Measurements from ENCODE around the gene TRA2A. TPM values are rescaled to one million over a fixed set of nuclear protein-coding genes. Genes with fewer than 3 reads are reported as not detected.

Gene TRA2A
- total and polyA plus RNA-seq, 2 of the 13 experiments (the other 11 are each of a cell fraction or from before 2014, with no cell fraction given), result 39.1 to 41.6 TPM

GRCh38 chr7:23469150-23469960 is 62.4 kb downstream of the TRA2A start (continued):
- TF ChIP-seq ZNF687 (CRISPR knock-in tag; IDR thresholded peaks at IDR 0.05) (peak; percentile 59), HOXA9 (CRISPR knock-in tag; IDR thresholded peaks at IDR 0.05; ENCODE audit: borderline replicate concordance) (0 out of 2 replicates have a peak, but pooled peaks have one; percentile 45), NCOA2 (CRISPR knock-in tag; IDR thresholded peaks at IDR 0.05) (no peak), ZNF235 (CRISPR knock-in tag; IDR thresholded peaks at IDR 0.05; ENCODE audit: borderline replicate concordance) (0 out of 2 replicates have a peak, but pooled peaks have one; percentile 45), MXD4 (CRISPR knock-in tag; IDR thresholded peaks at IDR 0.05) (0 out of 2 replicates have a peak, but pooled peaks have one; percentile 7), SRSF9 (IDR thresholded peaks at IDR 0.05; ENCODE audit: borderline replicate concordance, insufficient read depth, low read depth, low read length, poor library complexity, severe bottlenecking) (no peak), NR2F1 (CRISPR knock-in tag; IDR thresholded peaks at IDR 0.05) (no peak), ZNF672 (CRISPR knock-in tag; IDR thresholded peaks at IDR 0.05) (no peak), ZBTB1 (CRISPR knock-in tag; IDR thresholded peaks at IDR 0.05; ENCODE audit: borderline replicate concordance) (no peak)
- TF ChIP-seq, protein P1, sequence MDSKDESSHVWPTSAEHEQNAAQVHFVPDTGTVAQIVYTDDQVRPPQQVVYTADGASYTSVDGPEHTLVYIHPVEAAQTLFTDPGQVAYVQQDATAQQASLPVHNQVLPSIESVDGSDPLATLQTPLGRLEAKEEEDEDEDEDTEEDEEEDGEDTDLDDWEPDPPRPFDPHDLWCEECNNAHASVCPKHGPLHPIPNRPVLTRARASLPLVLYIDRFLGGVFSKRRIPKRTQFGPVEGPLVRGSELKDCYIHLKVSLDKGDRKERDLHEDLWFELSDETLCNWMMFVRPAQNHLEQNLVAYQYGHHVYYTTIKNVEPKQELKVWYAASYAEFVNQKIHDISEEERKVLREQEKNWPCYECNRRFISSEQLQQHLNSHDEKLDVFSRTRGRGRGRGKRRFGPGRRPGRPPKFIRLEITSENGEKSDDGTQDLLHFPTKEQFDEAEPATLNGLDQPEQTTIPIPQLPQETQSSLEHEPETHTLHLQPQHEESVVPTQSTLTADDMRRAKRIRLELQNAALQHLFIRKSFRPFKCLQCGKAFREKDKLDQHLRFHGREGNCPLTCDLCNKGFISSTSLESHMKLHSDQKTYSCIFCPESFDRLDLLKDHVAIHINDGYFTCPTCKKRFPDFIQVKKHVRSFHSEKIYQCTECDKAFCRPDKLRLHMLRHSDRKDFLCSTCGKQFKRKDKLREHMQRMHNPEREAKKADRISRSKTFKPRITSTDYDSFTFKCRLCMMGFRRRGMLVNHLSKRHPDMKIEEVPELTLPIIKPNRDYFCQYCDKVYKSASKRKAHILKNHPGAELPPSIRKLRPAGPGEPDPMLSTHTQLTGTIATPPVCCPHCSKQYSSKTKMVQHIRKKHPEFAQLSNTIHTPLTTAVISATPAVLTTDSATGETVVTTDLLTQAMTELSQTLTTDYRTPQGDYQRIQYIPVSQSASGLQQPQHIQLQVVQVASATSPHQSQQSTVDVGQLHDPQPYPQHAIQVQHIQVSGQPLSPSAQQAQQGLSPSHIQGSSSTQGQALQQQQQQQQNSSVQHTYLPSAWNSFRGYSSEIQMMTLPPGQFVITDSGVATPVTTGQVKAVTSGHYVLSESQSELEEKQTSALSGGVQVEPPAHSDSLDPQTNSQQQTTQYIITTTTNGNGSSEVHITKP (CRISPR knock-in tag; IDR thresholded peaks at IDR 0.05; ENCODE audit: low read depth), result no peak
- TF ChIP-seq, protein P2, sequence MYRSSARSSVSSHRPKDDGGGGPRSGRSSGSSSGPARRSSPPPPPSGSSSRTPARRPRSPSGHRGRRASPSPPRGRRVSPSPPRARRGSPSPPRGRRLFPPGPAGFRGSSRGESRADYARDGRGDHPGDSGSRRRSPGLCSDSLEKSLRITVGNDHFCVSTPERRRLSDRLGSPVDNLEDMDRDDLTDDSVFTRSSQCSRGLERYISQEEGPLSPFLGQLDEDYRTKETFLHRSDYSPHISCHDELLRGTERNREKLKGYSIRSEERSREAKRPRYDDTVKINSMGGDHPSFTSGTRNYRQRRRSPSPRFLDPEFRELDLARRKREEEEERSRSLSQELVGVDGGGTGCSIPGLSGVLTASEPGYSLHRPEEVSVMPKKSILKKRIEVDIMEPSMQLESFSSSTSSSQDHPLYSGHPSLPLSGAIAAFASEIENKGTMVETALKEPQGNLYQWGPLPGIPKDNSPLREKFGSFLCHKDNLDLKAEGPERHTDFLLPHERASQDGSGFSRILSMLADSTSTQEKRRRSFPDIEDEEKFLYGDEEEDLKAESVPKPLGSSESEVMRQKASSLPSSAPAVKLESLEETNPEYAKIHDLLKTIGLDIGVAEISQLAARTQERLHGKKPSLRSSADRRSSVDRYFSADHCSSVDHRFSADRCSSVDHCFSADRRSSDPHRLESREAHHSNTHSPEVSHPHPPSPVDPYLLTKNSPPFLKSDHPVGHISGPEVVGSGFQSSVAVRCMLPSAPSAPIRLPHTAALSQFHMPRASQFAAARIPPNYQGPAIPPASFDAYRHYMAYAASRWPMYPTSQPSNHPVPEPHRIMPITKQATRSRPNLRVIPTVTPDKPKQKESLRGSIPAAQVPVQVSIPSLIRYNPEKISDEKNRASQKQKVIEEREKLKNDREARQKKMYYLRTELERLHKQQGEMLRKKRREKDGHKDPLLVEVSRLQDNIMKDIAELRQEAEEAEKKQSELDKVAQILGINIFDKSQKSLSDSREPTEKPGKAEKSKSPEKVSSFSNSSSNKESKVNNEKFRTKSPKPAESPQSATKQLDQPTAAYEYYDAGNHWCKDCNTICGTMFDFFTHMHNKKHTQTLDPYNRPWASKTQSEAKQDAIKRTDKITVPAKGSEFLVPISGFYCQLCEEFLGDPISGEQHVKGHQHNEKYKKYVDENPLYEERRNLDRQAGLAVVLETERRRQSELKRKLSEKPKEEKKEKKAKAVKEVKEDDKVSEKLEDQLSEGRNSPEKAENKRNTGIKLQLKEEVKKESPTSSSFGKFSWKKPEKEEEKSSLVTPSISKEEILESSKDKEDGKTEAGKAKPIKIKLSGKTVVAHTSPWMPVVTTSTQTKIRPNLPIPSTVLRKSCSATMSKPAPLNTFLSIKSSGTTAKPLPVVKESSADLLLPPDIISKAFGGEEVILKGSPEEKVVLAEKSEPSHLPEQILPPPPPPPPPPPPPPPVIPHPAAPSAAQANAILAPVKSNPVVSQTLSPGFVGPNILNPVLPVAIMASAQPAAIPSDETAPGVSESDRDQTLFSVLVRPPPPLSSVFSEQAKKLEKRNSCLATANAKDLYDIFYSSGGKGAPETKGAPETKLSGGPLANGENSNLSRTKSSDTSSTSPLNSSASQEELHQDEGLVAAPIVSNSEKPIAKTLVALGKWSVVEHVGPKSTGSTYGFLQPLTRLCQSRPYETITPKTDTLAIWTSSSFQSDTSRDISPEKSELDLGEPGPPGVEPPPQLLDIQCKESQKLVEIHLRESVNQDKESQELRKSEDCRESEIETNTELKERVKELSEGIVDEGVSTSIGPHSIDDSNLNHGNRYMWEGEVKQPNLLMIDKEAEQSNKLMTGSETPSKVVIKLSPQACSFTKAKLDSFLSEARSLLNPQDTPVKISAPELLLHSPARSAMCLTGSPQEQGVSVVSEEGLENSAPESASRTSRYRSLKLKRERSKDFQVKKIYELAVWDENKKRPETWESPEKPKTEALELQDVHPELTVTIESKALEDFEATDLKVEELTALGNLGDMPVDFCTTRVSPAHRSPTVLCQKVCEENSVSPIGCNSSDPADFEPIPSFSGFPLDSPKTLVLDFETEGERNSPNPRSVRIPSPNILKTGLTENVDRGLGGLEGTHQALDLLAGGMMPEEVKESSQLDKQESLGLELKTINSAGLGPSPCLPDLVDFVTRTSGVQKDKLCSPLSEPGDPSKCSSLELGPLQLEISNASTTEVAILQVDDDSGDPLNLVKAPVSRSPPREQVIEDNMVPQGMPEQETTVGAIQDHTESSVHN (CRISPR knock-in tag; IDR thresholded peaks at IDR 0.05), result no peak

All from HepG2 (cell line).